Gastrocnemius medialis (tissue), 4 donors: ENCODE measurements around the gene RAD51B. TPM values are rescaled to one million over a fixed set of nuclear protein-coding genes. Genes with fewer than 3 reads are reported as not detected.
A peak's percentile ranks its signal among the peaks of the same experiment; 100 is the strongest.

Experiments used
- ATAC-seq, 2 donors: fragments of 150-250 bp; one replicate each; pipeline ENCODE4 v1.9.1; 2016
- DNase-seq, 2 donors: peaks; one replicate each; pipeline ENCODE4 v3.0.0-alpha.2; 2019
- H3K27ac ChIP-seq, 4 donors: fragments of 200-600 bp; sonication (generic); 1 replicate in 1 of 4; 2 replicates in 3 of 4; pipeline ENCODE4 v1.5.1; 2016 to 2018; ENCODE audit warnings: mild to moderate bottlenecking in 2 of 4, moderate library complexity in 1 of 4
- H3K27me3 ChIP-seq, 3 donors: fragments of 200-600 bp; sonication (generic) in 2 of 3; 1 replicate in 1 of 3; 2 replicates in 2 of 3; pipeline versions ENCODE4 v1.5.1 to v1.6.0; 2016 to 2019; ENCODE audit warnings: mild to moderate bottlenecking in 1 of 3, moderate library complexity in 1 of 3
- H3K36me3 ChIP-seq, 2 donors: fragments of 200-600 bp; sonication (generic) in 1 of 2; one replicate each; pipeline ENCODE4 v1.5.1; 2017 to 2018
- H3K4me1 ChIP-seq, 2 donors: fragments of 200-600 bp; sonication (generic) in 1 of 2; one replicate each; pipeline ENCODE4 v1.5.1; 2016 to 2017; ENCODE audit warnings: mild to moderate bottlenecking in 2 of 2
- H3K4me3 ChIP-seq, 4 donors: fragments of 200-600 bp; sonication (generic) in 3 of 4; 1 replicate in 1 of 4; 2 replicates in 3 of 4; pipeline ENCODE4 v1.5.1; 2016 to 2019; ENCODE audit warnings: mild to moderate bottlenecking in 2 of 4
- H3K9me3 ChIP-seq, 3 donors: fragments of 200-600 bp; sonication (generic) in 2 of 3; 1 replicate in 1 of 3; 2 replicates in 2 of 3; pipeline ENCODE4 v1.5.1; 2016 to 2019
- CTCF ChIP-seq, 5 experiments: fragments of 450-650 bp in 3 of 5; fragments of 200-600 bp in 2 of 5; sonication (generic) in 2 of 5; IDR thresholded peaks in 4 of 5; conservative IDR thresholded peaks in 1 of 5; 1 replicate in 4 of 5; 2 replicates in 1 of 5; pipeline ENCODE4 v1.5.1; 2016 to 2019; ENCODE audit warnings: antibody characterized with exemption in 5 of 5, mild to moderate bottlenecking in 3 of 5, moderate library complexity in 3 of 5
- POLR2A ChIP-seq, 2 donors: fragments of 450-650 bp; IDR thresholded peaks; one replicate each; pipeline ENCODE4 v1.6.1; 2017; ENCODE audit warnings: antibody characterized with exemption in 2 of 2, mild to moderate bottlenecking in 2 of 2, moderate library complexity in 2 of 2
- in situ Hi-C, 4 donors: fragments of 200-750 bp; cut with MboI; loops; one replicate each; pipeline versions ENCODE4 v1.15.0 to v1.8.0; 2017; ENCODE audit warnings: low sequenced_read_pairs in 4 of 4
- intact Hi-C: fragments of 100-400 bp; cut with DNase I; formaldehyde crosslinking; loops from one replicate; pipeline ENCODE4 v1.15.1; 2023; ENCODE audit warnings: low total_unique reads
- total RNA-seq, 4 donors: library from RNA; depleted of rRNA; stranded (reverse); fragments of >200 nt; gene quantifications; one replicate each; pipeline versions ENCODE4 v1.1.0 to v1.2.3, GENCODE V29; 2016

The RAD51B gene
- total RNA-seq, 4 donors from 2014 or later, result 1.6 to 3.3 (median 2.4) TPM

GRCh38 chr14:67928375-67928774 is 108.8 kb downstream of the RAD51B start:
- peaks cover 0 to 15% (median 0%) of the 10 kb centered on the region in 3 donors for H3K9me3 ChIP-seq

GRCh38 chr14:67932708-67933246 is 113.2 kb downstream of the RAD51B start:
- peaks cover 0 to 15% (median 0%) of the 10 kb centered on the region in 3 donors for H3K9me3 ChIP-seq
- DNase-seq (no peak), ATAC-seq (no peak)
- intact Hi-C loops, result loop anchor here (5.0 to 10.0 kb wide), 2 partner anchors 98 to 910 kb away; no protein-coding TSS in a partner anchor
- TF ChIP-seq POLR2A (IDR thresholded peaks at IDR 0.05) (no peak), CTCF (IDR thresholded peaks at IDR 0.05 in 4 of 5, conservative IDR thresholded peaks at IDR 0.05 in 1 of 5) (no peak)
- no peaks in the 10 kb centered on the region for H3K36me3 ChIP-seq
- H3K27me3 ChIP-seq, result no peaks in the 10 kb centered on the region
- no peak overlapping the region for H3K4me3 ChIP-seq
- H3K27ac ChIP-seq, result no peak overlapping the region
- in situ Hi-C loops, result loop anchor here (5.0 to 25.0 kb wide), 4 partner anchors 305 to 895 kb away; no protein-coding TSS in a partner anchor
- H3K4me1 ChIP-seq, result no peaks in the 10 kb centered on the region

More at GRCh38 chr14:67928375-67928774, 108.8 kb downstream of the RAD51B start:
- Histone ChIP-seq H3K27me3 (no peaks in the 10 kb centered on the region), H3K4me1 (no peaks in the 10 kb centered on the region), H3K36me3 (no peaks in the 10 kb centered on the region), H3K4me3 (no peak overlapping the region), H3K27ac (no peak overlapping the region)
- in situ Hi-C loops, result loop anchor here in 2 of 4 donors (25.0 kb wide), 2 partner anchors 309 to 584 kb away; no protein-coding TSS in a partner anchor
- no peak for ATAC-seq
- TF ChIP-seq CTCF (IDR thresholded peaks at IDR 0.05 in 4 of 5, conservative IDR thresholded peaks at IDR 0.05 in 1 of 5), result no peak
- no peak for TF ChIP-seq POLR2A (IDR thresholded peaks at IDR 0.05)
- intact Hi-C loops, result no loop called here
- DNase-seq, result no peak

GRCh38 chr14:67933266-67933665 is 113.7 kb downstream of the RAD51B start:
- intact Hi-C loops (loop anchor here (5.0 to 10.0 kb wide), 2 partner anchors 98 to 909 kb away; no protein-coding TSS in a partner anchor), in situ Hi-C loops (loop anchor here (5.0 to 25.0 kb wide), 4 partner anchors 304 to 894 kb away; no protein-coding TSS in a partner anchor)
- H3K4me1 ChIP-seq, result no peaks in the 10 kb centered on the region
- DNase-seq (no peak), ATAC-seq (no peak)
- H3K27me3 ChIP-seq, result no peaks in the 10 kb centered on the region
- no peak overlapping the region for H3K4me3 ChIP-seq
- no peak for TF ChIP-seq CTCF (IDR thresholded peaks at IDR 0.05 in 4 of 5, conservative IDR thresholded peaks at IDR 0.05 in 1 of 5)
- TF ChIP-seq POLR2A (IDR thresholded peaks at IDR 0.05), result no peak
- no peak overlapping the region for H3K27ac ChIP-seq
- no peaks in the 10 kb centered on the region for H3K36me3 ChIP-seq
- peaks cover 0 to 15% (median 0%) of the 10 kb centered on the region in 3 donors for H3K9me3 ChIP-seq

GRCh38 chr14:67934087-67934486 is 114.5 kb downstream of the RAD51B start:
- no peak overlapping the region for H3K4me3 ChIP-seq
- no peaks in the 10 kb centered on the region for H3K27me3 ChIP-seq
- intact Hi-C loops, result loop anchor here (2.0 to 10.0 kb wide), 3 partner anchors 99 to 908 kb away; no protein-coding TSS in a partner anchor
- H3K36me3 ChIP-seq, result no peaks in the 10 kb centered on the region
- peak overlapping the region in 3 of 4 donors; percentile 3 to 48 (median 42) for H3K27ac ChIP-seq
- DNase-seq, result no peak
- peaks cover 0 to 15% (median 0%) of the 10 kb centered on the region in 3 donors for H3K9me3 ChIP-seq
- ATAC-seq, result peak; percentile 91 to 92
- H3K4me1 ChIP-seq, result no peaks in the 10 kb centered on the region
- TF ChIP-seq POLR2A (IDR thresholded peaks at IDR 0.05), result no peak
- peak; percentile 53 to 74 (median 65) for TF ChIP-seq CTCF (IDR thresholded peaks at IDR 0.05 in 4 of 5, conservative IDR thresholded peaks at IDR 0.05 in 1 of 5)
- in situ Hi-C loops, result loop anchor here (5.0 to 25.0 kb wide), 4 partner anchors 303 to 893 kb away; no protein-coding TSS in a partner anchor
